Lung (tissue), 12 donors: ENCODE data around the gene GPR161. TPM values are rescaled to one million over a fixed set of nuclear protein-coding genes. Genes with fewer than 3 reads are reported as not detected.

Source experiments
- ATAC-seq: fragments of 200-7000 bp; cut with Tn5 transposase; one replicate; pipeline ENCODE4 v1.9.1; 2020; ENCODE audit warnings: moderate number of reproducible peaks; ENCODE audit not compliant: insufficient read depth, low FRiP score
- DNase-seq, 3 donors: peaks; one replicate each; pipeline ENCODE4 v3.0.0-alpha.2; 2013 to 2017
- H3K27ac ChIP-seq, 2 donors: one replicate each; pipeline ENCODE4 v1.5.1; 2013; ENCODE audit warnings: mild to moderate bottlenecking in 2 of 2, moderate library complexity in 2 of 2, control low read depth in 1 of 2, inconsistent platforms in 1 of 2, low read depth in 1 of 2, low read length in 1 of 2
- H3K27me3 ChIP-seq, 3 donors: one replicate each; pipeline ENCODE4 v1.5.1; 2013; ENCODE audit warnings: low read length in 2 of 3; ENCODE audit not compliant: control insufficient read depth in 3 of 3, insufficient read depth in 3 of 3
- H3K36me3 ChIP-seq, 4 donors: one replicate each; pipeline ENCODE4 v1.5.1; 2013; ENCODE audit warnings: low read length in 4 of 4, mild to moderate bottlenecking in 1 of 4, moderate library complexity in 1 of 4; ENCODE audit not compliant: control insufficient read depth in 4 of 4, insufficient read depth in 4 of 4
- H3K4me1 ChIP-seq, 5 donors: one replicate each; pipeline ENCODE4 v1.5.1; 2013; ENCODE audit warnings: low read length in 5 of 5, mild to moderate bottlenecking in 2 of 5, moderate library complexity in 1 of 5; ENCODE audit not compliant: control insufficient read depth in 5 of 5, insufficient read depth in 5 of 5
- H3K4me3 ChIP-seq: one replicate; pipeline ENCODE4 v1.5.1; 2013; ENCODE audit warnings: mild to moderate bottlenecking, control low read depth, moderate library complexity
- H3K9ac ChIP-seq, 2 donors: one replicate each; pipeline ENCODE4 v1.5.1; 2013; ENCODE audit warnings: low read length in 2 of 2, control low read depth in 1 of 2; ENCODE audit not compliant: insufficient read depth in 1 of 2
- H3K9me3 ChIP-seq, 4 donors: one replicate each; pipeline ENCODE4 v1.5.1; 2013; ENCODE audit warnings: low read length in 3 of 4, mild to moderate bottlenecking in 1 of 4, moderate library complexity in 1 of 4; ENCODE audit not compliant: control insufficient read depth in 4 of 4, insufficient read depth in 3 of 4
- CTCF ChIP-seq: IDR thresholded peaks from 2 replicates; pipeline ENCODE4 v1.5.1; 2012; ENCODE audit warnings: mild to moderate bottlenecking; ENCODE audit errors: control extremely low read depth, extremely low read depth
- WGBS, 2 donors: extraction: QIAGEN DNeasy Blood & Tissue Kit; methylation state at CpG; one replicate each; pipeline ENCODE4 v1.1.7; 2013; 5-methylcytosine and 5-hydroxymethylcytosine counted together
- polyA plus RNA-seq, 2 donors: library from polyadenylated mRNA; stranded (reverse); fragments of 200-250 nt; gene quantifications; one replicate each; pipeline ENCODE4 v1.2.1, GENCODE V29; 2013
- total RNA-seq, 2 donors: library from RNA; depleted of rRNA in 1 of 2; stranded (reverse); fragments of >200 nt in 1 of 2; gene quantifications; one replicate each; pipeline ENCODE4 v1.2.1, GENCODE V29; 2014 to 2021
- donor health status: control.
- donor health status: control.
- donor health status: Bipolar disorder and iron deficiency.
- donor health status: healthy.
- donor health status: DM: yes; HTN: yes; CAD: no.

The GPR161 gene
- total and polyA plus RNA-seq, 4 donors: 2.8 to 15.0 (median 5.7) TPM

DNA sequence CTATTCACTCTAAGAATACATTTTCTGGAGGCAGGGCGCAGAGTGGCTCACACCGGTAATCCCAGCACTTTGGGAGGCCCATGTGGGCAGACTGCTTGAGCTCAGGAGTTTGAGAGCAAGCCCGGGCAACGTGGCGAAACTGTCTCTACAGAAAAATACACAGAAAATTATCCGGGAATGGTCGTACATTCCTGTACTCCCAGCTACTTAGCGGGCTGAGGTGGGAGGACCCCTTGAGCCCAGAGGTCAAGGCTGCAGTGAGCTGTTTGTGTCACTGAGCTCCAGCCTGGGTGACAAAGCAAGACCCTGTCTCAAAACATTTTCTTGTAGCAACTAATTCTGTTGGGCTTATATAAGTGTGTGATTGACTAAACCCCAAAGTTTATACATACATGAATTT is 30.5 kb downstream of the GPR161 start:
- ATAC-seq (no peak), DNase-seq (no peak)
- 85 to 91% methylated on average over 8 of the region's 8 CpGs for WGBS, 2 donors
- H3K9me3 ChIP-seq: no peaks in the 10 kb centered on the region
- H3K27me3 ChIP-seq: no peaks in the 10 kb centered on the region
- H3K27ac ChIP-seq: no peak overlapping the region
- no peak overlapping the region for H3K4me3 ChIP-seq
- TF ChIP-seq CTCF: no peak
- H3K9ac ChIP-seq: no peak overlapping the region
- peaks cover 0 to 11% (median 3%) of the 10 kb centered on the region in 4 donors for H3K36me3 ChIP-seq
- H3K4me1 ChIP-seq: no peaks in the 10 kb centered on the region

DNA sequence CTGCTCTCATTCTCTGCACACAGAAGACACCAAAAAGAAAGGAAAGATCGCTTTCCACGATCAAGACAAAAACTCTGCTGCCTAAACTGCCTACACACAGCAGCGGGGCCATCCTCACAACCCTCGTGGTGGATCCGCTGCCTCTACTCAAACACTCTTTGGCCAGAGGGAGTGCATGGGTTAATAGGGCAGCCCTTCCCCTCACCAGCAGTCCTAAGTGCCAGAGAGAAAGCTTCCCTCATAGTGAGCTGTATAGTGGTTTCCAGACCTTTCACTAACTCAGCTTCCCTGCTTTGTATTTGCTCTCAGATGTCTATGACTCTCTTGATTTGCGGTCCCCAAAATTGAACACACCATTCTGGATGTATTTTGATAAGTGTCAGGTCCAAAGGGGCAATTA is 30.9 kb downstream of the GPR161 start:
- H3K4me1 ChIP-seq: no peaks in the 10 kb centered on the region
- H3K4me3 ChIP-seq: no peak overlapping the region
- no peaks in the 10 kb centered on the region for H3K27me3 ChIP-seq
- no peak for ATAC-seq
- H3K9ac ChIP-seq: no peak overlapping the region
- no peak for DNase-seq
- 94 to 95% methylated on average over 6 of the region's 6 CpGs for WGBS, 2 donors
- H3K36me3 ChIP-seq: peaks cover 0 to 11% (median 3%) of the 10 kb centered on the region in 4 donors
- H3K9me3 ChIP-seq: no peaks in the 10 kb centered on the region
- H3K27ac ChIP-seq: no peak overlapping the region
- TF ChIP-seq CTCF: no peak

DNA sequence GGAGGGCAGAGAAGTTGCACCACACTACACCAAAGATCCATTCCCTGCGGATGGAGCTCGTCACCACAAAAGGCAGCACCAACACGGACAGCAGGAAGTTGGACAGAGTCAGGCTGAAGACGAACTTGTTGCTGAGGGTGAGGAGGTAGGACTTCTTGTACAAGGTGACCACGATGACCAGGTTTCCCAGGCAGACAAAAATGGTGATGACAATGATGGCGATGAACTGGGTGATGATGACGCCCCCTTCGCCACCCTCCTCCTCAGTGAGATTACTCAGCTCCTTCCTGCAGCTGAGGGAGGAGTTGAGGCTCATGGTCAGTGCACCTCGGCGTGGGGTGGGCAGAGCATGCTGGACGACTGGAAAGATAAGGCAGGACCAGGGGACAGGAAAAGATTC is 32.2 kb downstream of the GPR161 start:
- ATAC-seq: no peak
- no peaks in the 10 kb centered on the region for H3K9me3 ChIP-seq
- peaks cover 0 to under 1% (median 0%) of the 10 kb centered on the region in 5 donors for H3K4me1 ChIP-seq
- H3K4me3 ChIP-seq: no peak overlapping the region
- DNase-seq: no peak
- no peak overlapping the region for H3K27ac ChIP-seq
- peaks cover 0 to 11% (median 3%) of the 10 kb centered on the region in 4 donors for H3K36me3 ChIP-seq
- no peak overlapping the region for H3K9ac ChIP-seq
- H3K27me3 ChIP-seq: no peaks in the 10 kb centered on the region
- TF ChIP-seq CTCF: no peak
- WGBS, 2 donors: 88 to 90% methylated on average over 11 of the region's 11 CpGs

DNA sequence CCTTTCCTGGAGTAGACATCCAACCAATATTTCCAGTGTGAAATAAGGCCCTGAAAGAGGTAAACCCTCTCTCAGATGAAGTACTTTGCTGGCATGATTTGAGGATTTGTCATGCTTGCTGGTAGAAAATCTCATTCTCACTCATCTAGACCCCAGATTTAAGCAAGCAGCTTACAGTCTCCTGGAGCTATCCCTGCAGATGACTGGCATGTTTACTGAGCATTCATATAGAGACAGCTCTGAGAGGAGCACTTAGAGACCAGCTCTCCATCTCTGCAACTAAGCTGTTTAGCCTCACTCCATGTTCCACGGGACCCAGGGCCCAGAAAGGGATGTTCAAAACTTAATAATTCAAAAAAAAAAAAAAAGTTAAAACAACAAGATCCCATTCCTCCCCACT is 34.2 kb downstream of the GPR161 start:
- no peak overlapping the region for H3K4me3 ChIP-seq
- H3K27me3 ChIP-seq: no peaks in the 10 kb centered on the region
- ATAC-seq (no peak), DNase-seq (no peak)
- no peaks in the 10 kb centered on the region for H3K9me3 ChIP-seq
- WGBS, 2 donors: 87 to 95% methylated on average over 1 of the region's 1 CpG
- H3K27ac ChIP-seq: no peak overlapping the region
- no peak overlapping the region for H3K9ac ChIP-seq
- peaks cover 0 to 11% (median 5%) of the 10 kb centered on the region in 4 donors for H3K36me3 ChIP-seq
- TF ChIP-seq CTCF: no peak
- H3K4me1 ChIP-seq: peaks cover 0 to 9% (median 0%) of the 10 kb centered on the region in 5 donors
